CD4-positive, alpha-beta T cell treated with Interleukin-21 for 1 hour (primary cell): ENCODE results near the gene LASP1.
"Not testable (repeated sequence)": the region's sequence is repeated elsewhere in the genome, so short reads cannot be mapped to it uniquely, and the experiment has no call there.

Source experiments
- DNase-seq: peaks from one replicate; pipeline ENCODE4 v3.0.0-alpha.2; 2020

LASP1 gene

DNA sequence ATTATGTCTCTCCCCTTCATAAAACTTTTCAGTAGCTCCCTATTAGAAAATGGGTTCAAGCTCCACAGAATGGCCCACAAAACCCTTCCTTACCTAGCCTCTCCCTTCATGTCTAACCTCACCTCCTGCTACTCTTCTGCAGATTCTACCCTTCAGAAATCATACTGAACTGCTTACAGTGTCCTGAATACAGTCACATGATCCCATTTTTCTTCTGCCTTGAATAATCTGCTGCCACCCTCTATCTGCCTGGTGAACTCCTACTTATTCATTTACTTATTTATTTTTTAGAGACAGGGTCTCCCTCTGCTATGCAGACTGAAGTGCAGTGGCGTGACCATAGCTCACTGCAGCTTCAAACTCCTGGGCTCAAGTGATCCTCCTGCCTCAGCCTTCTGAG, 70.5 kb downstream of the LASP1 start:
- DNase-seq: no peak

GRCh38 chr17:38942696-38943334, 73.0 kb downstream of the LASP1 start:
- DNase-seq: no peak

DNA sequence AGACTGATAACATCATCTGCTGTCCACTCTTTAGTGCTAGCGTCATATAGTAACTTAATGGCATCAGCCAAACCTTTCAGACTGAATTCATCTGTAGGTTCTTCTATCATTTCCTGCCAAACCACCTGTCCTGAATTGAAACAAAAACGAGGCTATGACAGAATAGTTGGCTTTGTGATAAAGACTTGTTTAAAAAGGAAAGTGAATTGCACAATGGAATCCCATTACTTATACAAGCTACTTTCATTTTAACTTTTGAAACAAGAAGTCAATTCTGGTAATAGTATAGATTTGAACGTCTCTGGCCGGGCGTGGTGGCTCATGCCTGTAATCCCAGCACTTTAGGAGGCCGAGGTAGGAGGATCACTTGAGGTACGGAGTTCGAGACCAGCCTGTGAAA, 73.7 kb downstream of the LASP1 start:
- DNase-seq: no peak

DNA sequence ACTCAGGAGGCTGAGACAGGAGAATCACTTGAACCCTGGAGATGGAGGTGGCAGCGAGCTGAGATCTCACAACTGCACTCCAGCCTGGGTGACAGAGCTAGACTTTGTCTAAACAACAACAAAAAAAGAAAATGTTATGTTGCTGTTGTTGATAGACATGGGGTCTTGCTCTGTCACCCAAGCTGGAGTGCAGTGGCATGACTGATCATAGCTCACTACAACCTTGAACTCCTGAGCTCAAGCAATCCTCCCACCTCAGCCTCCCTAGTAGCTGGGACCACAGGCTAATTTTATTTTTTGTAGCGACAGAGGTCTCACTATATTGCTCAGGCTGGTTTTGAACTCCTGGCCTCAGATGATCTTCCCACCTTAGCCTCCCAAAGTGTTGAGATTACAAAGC, 77.3 kb downstream of the LASP1 start:
- DNase-seq: no peak

DNA sequence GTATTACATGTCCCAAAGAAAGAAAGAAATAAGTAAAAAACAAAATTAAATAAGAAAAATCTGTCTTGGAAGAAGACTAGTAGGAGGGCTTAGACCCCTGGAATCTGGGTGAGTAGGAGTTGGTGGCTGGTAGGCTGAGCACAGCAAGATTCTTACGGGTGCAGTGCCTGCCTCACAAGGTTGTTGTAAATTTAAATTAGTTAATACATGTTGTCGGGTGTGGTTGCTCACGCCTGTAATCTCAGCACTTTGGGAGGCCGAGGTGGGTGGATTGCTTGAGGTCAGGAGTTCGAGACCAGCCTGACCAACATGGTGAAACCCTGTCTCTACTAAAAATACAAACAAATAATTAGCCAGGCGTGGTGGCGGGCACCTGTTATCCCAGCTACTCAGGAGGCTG, 83.9 kb downstream of the LASP1 start:
- DNase-seq: not testable (repeated sequence)

- DNase-seq: no peak
Observed at GRCh38 chr17:38958326-38958725, 88.5 kb downstream of the LASP1 start.

DNA sequence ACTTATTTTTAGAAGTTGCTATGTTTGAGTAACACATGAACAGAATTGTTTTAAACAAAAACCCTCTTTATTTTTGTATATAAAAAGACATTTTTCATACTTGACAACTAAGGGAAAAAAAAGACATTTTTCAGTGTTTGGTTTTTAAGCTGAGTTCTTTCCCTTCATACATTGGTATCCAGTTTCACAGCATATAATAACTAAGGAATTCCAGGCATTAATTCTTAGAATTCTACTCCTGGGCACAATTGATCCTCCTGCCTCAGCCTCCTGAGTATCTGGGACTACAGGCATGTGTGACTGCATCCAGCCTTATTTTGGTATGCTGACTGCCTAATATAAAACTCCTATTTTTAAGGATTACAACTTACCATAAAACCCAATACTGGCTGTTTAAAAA, 88.9 kb downstream of the LASP1 start:
- DNase-seq: no peak

GRCh38 chr17:38959508-38959907, 89.7 kb downstream of the LASP1 start:
- no peak for DNase-seq

- peak; percentile 10 for DNase-seq
Observed at GRCh38 chr17:38960402-38960801, 90.5 kb downstream of the LASP1 start.

- peak; percentile 15 for DNase-seq
Observed at GRCh38 chr17:38961413-38961812, 91.6 kb downstream of the LASP1 start.

- peak; percentile 86 for DNase-seq
Observed at GRCh38 chr17:38967290-38967738, 97.5 kb downstream of the LASP1 start, which contains the start of gene FBXO47. FBXO47 (minus strand) TSS chr17:38967403; CDS start chr17:38963025, 4,378 bp downstream.

- no peak for DNase-seq
Observed at GRCh38 chr17:38969281-38969680, 99.4 kb downstream of the LASP1 start.

DNA sequence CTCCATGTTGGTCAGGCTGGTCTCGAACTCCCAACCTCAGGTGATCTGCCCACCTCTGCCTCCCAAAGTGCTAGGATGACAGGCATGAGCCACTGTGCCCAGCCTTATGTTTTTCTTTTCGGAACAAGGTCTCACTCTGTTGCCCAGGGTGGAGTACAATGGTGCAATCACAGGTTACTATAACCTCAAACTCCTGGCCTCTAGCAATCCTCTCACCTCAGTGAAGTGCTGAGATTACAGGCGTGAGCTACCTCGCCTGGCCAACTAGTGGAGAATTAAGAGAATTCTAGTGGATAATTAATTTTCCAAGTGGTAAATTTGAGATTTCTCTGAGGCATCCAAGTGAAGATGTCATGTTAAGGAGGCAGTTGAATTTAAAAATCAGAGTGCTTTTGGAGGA, 100.3 kb downstream of the LASP1 start:
- DNase-seq: no peak

DNA sequence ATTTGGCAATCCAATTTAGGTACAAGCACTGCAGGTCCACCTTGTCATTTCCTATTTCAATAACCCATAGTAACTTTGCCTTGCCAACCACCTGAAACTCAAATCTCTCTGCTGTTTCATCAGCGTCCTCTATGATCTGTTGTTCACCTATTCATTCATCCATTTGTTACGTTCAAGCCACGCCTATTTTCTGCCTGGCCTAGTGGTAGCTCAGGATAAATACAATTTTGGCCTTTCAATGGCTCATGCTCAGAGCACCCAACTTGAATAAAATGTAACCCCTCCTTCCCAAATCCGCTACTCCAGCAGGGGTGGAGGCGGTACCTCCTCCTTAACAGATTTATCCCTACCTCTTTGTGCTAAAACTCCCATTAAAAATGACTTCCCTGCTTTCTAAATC, 100.9 kb downstream of the LASP1 start:
- DNase-seq: no peak
